ENCODE results near the gene TPPP. TPM values are rescaled to one million over a fixed set of nuclear protein-coding genes. Genes with fewer than 3 reads are reported as not detected.

The TPPP gene
- total and polyA plus RNA-seq, 2 experiments from 2014 or later = 0.48 to 1.4 TPM

GRCh38 chr5:674630-675011 lies 18.5 kb downstream of the TPPP start:
- H3K27me3 ChIP-seq (ENCODE audit: insufficient read depth) = 0 out of 2 replicates have a peak, but pooled peaks cover 4% of the 10 kb centered on the region
- H3K4me3 ChIP-seq = no peak overlapping the region
- H3K4me2 ChIP-seq = no peak overlapping the region
- H3K4me3 Mint-ChIP-seq = no peak overlapping the region
- peaks cover 6% of the 10 kb centered on the region for H3K4me1 Mint-ChIP-seq
- H3K27me3 Mint-ChIP-seq (ENCODE audit: insufficient read depth, low read depth, poor library complexity) = peaks cover 22% of the 10 kb centered on the region
- H3F3A ChIP-seq (replicated peaks; ENCODE audit: low read depth) = no peaks in the 10 kb centered on the region
- no peaks in the 10 kb centered on the region for H3K9me2 ChIP-seq (ENCODE audit: insufficient read depth)
- 0 out of 2 replicates have a peak, but pooled peaks cover 5% of the 10 kb centered on the region for H4K20me1 ChIP-seq (replicated peaks; ENCODE audit: insufficient read depth)
- H3K4me1 ChIP-seq (ENCODE audit: insufficient read depth) = no peaks in the 10 kb centered on the region
- ATAC-seq (no peak), DNase-seq (ENCODE audit: low spot score) (no peak)
- H3K27ac ChIP-seq (ENCODE audit: low read depth) = no peak overlapping the region
- H3K79me2 ChIP-seq (replicated peaks; ENCODE audit: insufficient read depth) = no peaks in the 10 kb centered on the region
- no peaks in the 10 kb centered on the region; the same call in 2 of the 3 replicates for H3K36me3 Mint-ChIP-seq (ENCODE audit: low read depth)
- H3K36me3 ChIP-seq (ENCODE audit: insufficient read depth) = no peaks in the 10 kb centered on the region
- no peak overlapping the region for H3K27ac Mint-ChIP-seq
- H3K9me3 Mint-ChIP-seq = peaks cover 2% of the 10 kb centered on the region; the same call in 1 of the 3 replicates
- no peak overlapping the region for H2AFZ ChIP-seq
- no peak for TF ChIP-seq JUNB (IDR thresholded peaks at IDR 0.05; ENCODE audit: unreplicated experiment)
- TF ChIP-seq POLR2AphosphoS5 (IDR thresholded peaks at IDR 0.05; ENCODE audit: low read depth) = no peak
- TF ChIP-seq, protein P1, sequence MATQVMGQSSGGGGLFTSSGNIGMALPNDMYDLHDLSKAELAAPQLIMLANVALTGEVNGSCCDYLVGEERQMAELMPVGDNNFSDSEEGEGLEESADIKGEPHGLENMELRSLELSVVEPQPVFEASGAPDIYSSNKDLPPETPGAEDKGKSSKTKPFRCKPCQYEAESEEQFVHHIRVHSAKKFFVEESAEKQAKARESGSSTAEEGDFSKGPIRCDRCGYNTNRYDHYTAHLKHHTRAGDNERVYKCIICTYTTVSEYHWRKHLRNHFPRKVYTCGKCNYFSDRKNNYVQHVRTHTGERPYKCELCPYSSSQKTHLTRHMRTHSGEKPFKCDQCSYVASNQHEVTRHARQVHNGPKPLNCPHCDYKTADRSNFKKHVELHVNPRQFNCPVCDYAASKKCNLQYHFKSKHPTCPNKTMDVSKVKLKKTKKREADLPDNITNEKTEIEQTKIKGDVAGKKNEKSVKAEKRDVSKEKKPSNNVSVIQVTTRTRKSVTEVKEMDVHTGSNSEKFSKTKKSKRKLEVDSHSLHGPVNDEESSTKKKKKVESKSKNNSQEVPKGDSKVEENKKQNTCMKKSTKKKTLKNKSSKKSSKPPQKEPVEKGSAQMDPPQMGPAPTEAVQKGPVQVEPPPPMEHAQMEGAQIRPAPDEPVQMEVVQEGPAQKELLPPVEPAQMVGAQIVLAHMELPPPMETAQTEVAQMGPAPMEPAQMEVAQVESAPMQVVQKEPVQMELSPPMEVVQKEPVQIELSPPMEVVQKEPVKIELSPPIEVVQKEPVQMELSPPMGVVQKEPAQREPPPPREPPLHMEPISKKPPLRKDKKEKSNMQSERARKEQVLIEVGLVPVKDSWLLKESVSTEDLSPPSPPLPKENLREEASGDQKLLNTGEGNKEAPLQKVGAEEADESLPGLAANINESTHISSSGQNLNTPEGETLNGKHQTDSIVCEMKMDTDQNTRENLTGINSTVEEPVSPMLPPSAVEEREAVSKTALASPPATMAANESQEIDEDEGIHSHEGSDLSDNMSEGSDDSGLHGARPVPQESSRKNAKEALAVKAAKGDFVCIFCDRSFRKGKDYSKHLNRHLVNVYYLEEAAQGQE (IDR thresholded peaks at IDR 0.05; ENCODE audit: unreplicated experiment) = no peak
- no peak for TF ChIP-seq CREB1 (CRISPR knock-in tag; IDR thresholded peaks at IDR 0.05; ENCODE audit: low read depth)
- TF ChIP-seq ETS1 (IDR thresholded peaks at IDR 0.05) = no peak
- no peak for TF ChIP-seq ZNF114 (CRISPR knock-in tag; IDR thresholded peaks at IDR 0.05)
- TF ChIP-seq EZH2phosphoT487 (IDR thresholded peaks at IDR 0.05; ENCODE audit: unreplicated experiment) = no peak
- no peak for TF ChIP-seq ZNF331 (CRISPR knock-in tag; IDR thresholded peaks at IDR 0.05; ENCODE audit: low read depth)

GRCh38 chr5:673831-674629 lies 19.1 kb downstream of the TPPP start:
- no peak overlapping the region for H3K4me3 ChIP-seq
- H3K27ac Mint-ChIP-seq = no peak overlapping the region
- H4K20me1 ChIP-seq (replicated peaks; ENCODE audit: insufficient read depth) = 0 out of 2 replicates have a peak, but pooled peaks cover 5% of the 10 kb centered on the region
- TF ChIP-seq ZNF331 (CRISPR knock-in tag; IDR thresholded peaks at IDR 0.05; ENCODE audit: low read depth) (no peak), ZNF114 (CRISPR knock-in tag; IDR thresholded peaks at IDR 0.05) (no peak), EZH2 (IDR thresholded peaks at IDR 0.05; ENCODE audit: low read depth, unreplicated experiment) (no peak), ETS1 (IDR thresholded peaks at IDR 0.05) (no peak), POLR2AphosphoS5 (IDR thresholded peaks at IDR 0.05; ENCODE audit: low read depth) (no peak; the same call in 1 of the 2 replicates)
- peaks cover 2% of the 10 kb centered on the region; the same call in 1 of the 3 replicates for H3K9me3 Mint-ChIP-seq
- H3K9me2 ChIP-seq (ENCODE audit: insufficient read depth) = no peaks in the 10 kb centered on the region
- H3F3A ChIP-seq (replicated peaks; ENCODE audit: low read depth) = no peaks in the 10 kb centered on the region
- H3K36me3 ChIP-seq (ENCODE audit: insufficient read depth) = no peaks in the 10 kb centered on the region
- DNase-seq (ENCODE audit: low spot score) = no peak
- no peak overlapping the region for H3K27ac ChIP-seq (ENCODE audit: low read depth)
- peaks cover 22% of the 10 kb centered on the region for H3K27me3 Mint-ChIP-seq (ENCODE audit: insufficient read depth, low read depth, poor library complexity)
- H2AFZ ChIP-seq = no peak overlapping the region
- H3K4me2 ChIP-seq = no peak overlapping the region
- H3K4me3 Mint-ChIP-seq = no peak overlapping the region
- H3K4me1 Mint-ChIP-seq = peaks cover 6% of the 10 kb centered on the region
- H3K4me1 ChIP-seq (ENCODE audit: insufficient read depth) = no peaks in the 10 kb centered on the region
- H3K79me2 ChIP-seq (replicated peaks; ENCODE audit: insufficient read depth) = no peaks in the 10 kb centered on the region
- 0 out of 2 replicates have a peak, but pooled peaks cover 4% of the 10 kb centered on the region for H3K27me3 ChIP-seq (ENCODE audit: insufficient read depth)
- no peak for ATAC-seq
- no peaks in the 10 kb centered on the region; the same call in 2 of the 3 replicates for H3K36me3 Mint-ChIP-seq (ENCODE audit: low read depth)

Data from GM23338 (cell line).